DOHH2 (cell line): Measurements from ENCODE around the gene CLCNKA.

Experiments
- H3F3A ChIP-seq: fragments of 200-600 bp; sonication (generic), shearing (Covaris generic); 2 replicates; pipeline ENCODE4 v1.6.0; 2016; ENCODE audit warnings: antibody characterized with exemption, mild to moderate bottlenecking; ENCODE audit not compliant: control insufficient read depth, insufficient read depth
- H3K27ac ChIP-seq: fragments of 200-600 bp; sonication (generic); 2 replicates; pipeline ENCODE4 v1.5.1; 2014; ENCODE audit warnings: low read depth, mild to moderate bottlenecking, low read length, moderate library complexity
- H3K27me3 ChIP-seq: fragments of 200-600 bp; sonication (generic); 2 replicates; pipeline ENCODE4 v1.6.1; 2014; ENCODE audit warnings: mild to moderate bottlenecking, low read length, mixed read lengths; ENCODE audit not compliant: control insufficient read depth
- H3K36me3 ChIP-seq: fragments of 200-600 bp; sonication (generic); 2 replicates; pipeline ENCODE4 v1.6.1; 2014; ENCODE audit warnings: mild to moderate bottlenecking, low read length, moderate library complexity, mixed read lengths; ENCODE audit not compliant: control insufficient read depth
- H3K4me1 ChIP-seq: fragments of 200-600 bp; sonication (generic); 2 replicates; pipeline ENCODE4 v1.6.1; 2014; ENCODE audit warnings: mild to moderate bottlenecking, low read length, mixed read lengths; ENCODE audit not compliant: control insufficient read depth
- H3K4me2 ChIP-seq: fragments of 200-600 bp; sonication (generic); 2 replicates; pipeline ENCODE4 v1.6.0; 2014; ENCODE audit warnings: mild to moderate bottlenecking, low read length, moderate library complexity
- H3K4me3 ChIP-seq: fragments of 200-600 bp; sonication (generic); 2 replicates; pipeline ENCODE4 v1.5.1; 2014; ENCODE audit warnings: mild to moderate bottlenecking, low read length, mixed read lengths
- H3K79me2 ChIP-seq: fragments of 200-600 bp; sonication (generic); 2 replicates; pipeline ENCODE4 v1.6.1; 2014; ENCODE audit warnings: mild to moderate bottlenecking, low read length, mixed read lengths; ENCODE audit not compliant: control insufficient read depth
- H3K9me2 ChIP-seq: fragments of 200-600 bp; sonication (generic); replicated peaks from 2 replicates; pipeline ENCODE4 v1.6.1; 2014; ENCODE audit warnings: mild to moderate bottlenecking, low read length, mixed read lengths; ENCODE audit not compliant: control insufficient read depth
- H3K9me3 ChIP-seq: fragments of 200-600 bp; sonication (generic); 2 replicates; pipeline ENCODE4 v1.6.1; 2014; ENCODE audit warnings: antibody characterized with exemption, low read length, mixed read lengths; ENCODE audit not compliant: control insufficient read depth, insufficient read depth
- H4K20me1 ChIP-seq: fragments of 200-600 bp; sonication (generic); 2 replicates; pipeline ENCODE4 v1.6.0; 2014; ENCODE audit warnings: low read depth, mild to moderate bottlenecking, antibody characterized with exemption, low read length, moderate library complexity; ENCODE audit not compliant: control insufficient read depth, insufficient read depth
- EZH2phosphoT487 ChIP-seq: fragments of 200-600 bp; sonication (generic); IDR thresholded peaks from 2 replicates; pipeline ENCODE4 v1.6.1; 2017; ENCODE audit warnings: borderline replicate concordance, mild to moderate bottlenecking, antibody characterized with exemption, low read length, moderate library complexity, mixed read lengths
- TF ChIP-seq, protein P1 (sequence below): fragments of 200-600 bp; sonication (generic); IDR thresholded peaks from one replicate; pipeline ENCODE4 v1.5.1; 2014; ENCODE audit warnings: antibody characterized with exemption, mild to moderate bottlenecking, low read depth, low read length; ENCODE audit not compliant: poor library complexity, severe bottlenecking

CLCNKA gene

DNA sequence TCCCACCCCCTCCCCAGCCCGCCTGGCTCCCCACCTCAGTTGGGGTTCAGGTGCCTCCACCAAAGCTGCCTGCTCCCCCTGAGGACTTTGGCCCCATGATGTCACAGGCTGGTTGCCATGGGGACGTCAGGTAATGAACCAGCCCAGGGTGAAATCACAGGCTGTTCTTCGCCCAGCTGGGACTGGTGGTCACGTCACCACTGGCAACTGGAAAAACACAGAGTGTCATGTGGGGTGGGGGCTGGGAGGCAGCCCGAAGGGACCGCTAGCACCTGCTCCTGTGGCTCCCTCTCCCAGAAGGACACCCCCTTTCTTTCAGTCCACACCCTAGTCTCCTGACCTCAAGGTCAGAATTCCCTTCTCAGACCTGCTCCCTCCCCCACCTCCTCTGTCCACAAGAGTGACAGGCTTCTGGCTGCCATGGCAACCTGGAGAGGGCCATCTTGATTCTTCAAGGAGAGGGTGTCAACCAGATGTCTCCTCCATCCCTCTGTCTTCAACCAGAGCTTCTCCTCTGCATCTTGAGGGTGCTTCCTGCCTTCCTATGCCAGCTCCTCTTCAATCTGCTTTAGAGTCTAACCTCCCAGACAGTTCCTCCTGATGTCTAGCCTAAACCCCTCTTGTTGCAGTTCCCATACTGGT is 45.4 kb downstream of the CLCNKA start:
- Histone ChIP-seq H3K79me2 (no peaks in the 10 kb centered on the region), H3F3A (no peaks in the 10 kb centered on the region), H3K27me3 (peaks cover 31% of the 10 kb centered on the region), H3K4me1 (no peaks in the 10 kb centered on the region), H3K4me2 (no peak overlapping the region), H3K9me3 (no peaks in the 10 kb centered on the region), H3K27ac (no peak overlapping the region), H3K9me2 (no peaks in the 10 kb centered on the region), H4K20me1 (no peaks in the 10 kb centered on the region), H3K4me3 (no peak overlapping the region), H3K36me3 (no peaks in the 10 kb centered on the region)
- no peak for TF ChIP-seq EZH2phosphoT487
- TF ChIP-seq, protein P1, sequence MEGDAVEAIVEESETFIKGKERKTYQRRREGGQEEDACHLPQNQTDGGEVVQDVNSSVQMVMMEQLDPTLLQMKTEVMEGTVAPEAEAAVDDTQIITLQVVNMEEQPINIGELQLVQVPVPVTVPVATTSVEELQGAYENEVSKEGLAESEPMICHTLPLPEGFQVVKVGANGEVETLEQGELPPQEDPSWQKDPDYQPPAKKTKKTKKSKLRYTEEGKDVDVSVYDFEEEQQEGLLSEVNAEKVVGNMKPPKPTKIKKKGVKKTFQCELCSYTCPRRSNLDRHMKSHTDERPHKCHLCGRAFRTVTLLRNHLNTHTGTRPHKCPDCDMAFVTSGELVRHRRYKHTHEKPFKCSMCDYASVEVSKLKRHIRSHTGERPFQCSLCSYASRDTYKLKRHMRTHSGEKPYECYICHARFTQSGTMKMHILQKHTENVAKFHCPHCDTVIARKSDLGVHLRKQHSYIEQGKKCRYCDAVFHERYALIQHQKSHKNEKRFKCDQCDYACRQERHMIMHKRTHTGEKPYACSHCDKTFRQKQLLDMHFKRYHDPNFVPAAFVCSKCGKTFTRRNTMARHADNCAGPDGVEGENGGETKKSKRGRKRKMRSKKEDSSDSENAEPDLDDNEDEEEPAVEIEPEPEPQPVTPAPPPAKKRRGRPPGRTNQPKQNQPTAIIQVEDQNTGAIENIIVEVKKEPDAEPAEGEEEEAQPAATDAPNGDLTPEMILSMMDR, result no peak

DNA sequence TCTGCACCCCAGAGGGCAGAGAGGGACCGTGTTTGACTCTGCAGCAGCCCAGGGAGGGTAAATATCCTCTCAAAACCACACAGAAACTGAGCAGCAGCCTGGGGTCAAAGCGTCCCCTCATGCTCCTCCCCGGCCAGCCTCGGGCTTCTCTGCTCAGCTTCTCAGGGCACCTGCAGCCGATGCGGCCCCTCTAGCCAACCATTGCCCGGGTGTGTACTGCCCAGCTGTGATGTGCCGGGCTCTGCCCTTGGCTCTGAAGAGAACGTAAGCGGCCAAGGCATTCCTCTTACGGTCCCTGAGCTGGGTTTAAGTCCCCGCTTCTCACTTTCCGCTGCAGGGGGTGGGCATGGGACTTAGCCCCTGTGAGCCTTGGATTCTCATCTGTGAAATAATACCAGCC is 46.1 kb downstream of the CLCNKA start:
- H3K4me2 ChIP-seq, result no peak overlapping the region
- H3K79me2 ChIP-seq, result no peaks in the 10 kb centered on the region
- TF ChIP-seq, protein P1, result no peak
- no peak for TF ChIP-seq EZH2phosphoT487
- H3K27me3 ChIP-seq, result peaks cover 37% of the 10 kb centered on the region
- H3K4me1 ChIP-seq, result peaks cover 1% of the 10 kb centered on the region; the same call in 1 of the 2 replicates
- H3K9me2 ChIP-seq, result no peaks in the 10 kb centered on the region
- H3F3A ChIP-seq, result no peaks in the 10 kb centered on the region
- no peaks in the 10 kb centered on the region for H3K36me3 ChIP-seq
- H3K27ac ChIP-seq, result no peak overlapping the region
- no peaks in the 10 kb centered on the region for H4K20me1 ChIP-seq
- H3K4me3 ChIP-seq, result no peak overlapping the region
- no peaks in the 10 kb centered on the region for H3K9me3 ChIP-seq

DNA sequence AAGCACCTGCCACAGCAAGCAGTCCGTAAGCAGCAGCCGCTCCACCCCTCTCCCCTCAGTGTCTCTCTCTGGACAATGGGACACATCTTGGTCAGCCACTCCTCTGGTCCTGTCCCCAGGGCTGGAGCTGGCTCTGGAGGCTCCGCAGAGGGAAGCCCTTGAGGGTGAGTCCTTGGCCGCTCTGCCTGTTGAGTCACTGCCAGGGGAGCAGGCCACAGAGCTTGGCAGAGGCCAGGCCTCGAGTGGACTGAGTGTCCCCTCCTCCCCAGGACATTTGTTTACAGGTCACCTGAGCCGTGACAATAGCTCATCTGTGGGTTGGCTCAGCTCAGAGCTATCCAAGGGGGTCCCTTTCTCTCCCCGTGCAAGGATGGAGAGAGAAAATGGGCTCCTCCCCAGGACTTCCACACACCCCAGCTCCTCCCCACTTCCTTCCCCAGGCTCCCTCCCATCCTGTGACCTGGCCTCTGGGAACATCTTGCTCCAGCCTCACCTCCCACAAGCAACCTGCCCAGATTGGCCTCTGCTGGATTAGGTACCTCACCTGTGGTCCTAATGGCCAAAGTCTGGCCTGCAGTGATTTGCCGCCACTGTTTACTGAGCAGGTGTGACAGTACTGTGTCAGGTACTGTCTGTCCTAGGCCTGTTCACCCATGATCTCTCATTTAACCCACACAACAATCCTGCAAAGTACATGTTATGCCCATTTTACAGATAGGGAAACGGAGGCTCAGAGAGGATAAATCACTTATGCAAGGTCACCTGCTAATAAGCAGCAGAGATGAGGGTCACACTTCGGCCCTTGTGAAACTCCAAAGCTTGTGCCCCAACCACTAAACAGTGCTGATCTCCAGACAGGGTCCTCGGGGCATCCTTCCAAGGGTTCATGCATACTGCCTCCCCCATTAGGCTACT is 46.8 kb downstream of the CLCNKA start:
- TF ChIP-seq, protein P1, result no peak
- no peak for TF ChIP-seq EZH2phosphoT487
- no peaks in the 10 kb centered on the region for H3K9me2 ChIP-seq
- H3K4me1 ChIP-seq, result peaks cover 4% of the 10 kb centered on the region
- peaks cover 41% of the 10 kb centered on the region for H3K27me3 ChIP-seq
- H3K4me2 ChIP-seq, result no peak overlapping the region
- no peaks in the 10 kb centered on the region for H3K79me2 ChIP-seq
- no peaks in the 10 kb centered on the region for H3K9me3 ChIP-seq
- H4K20me1 ChIP-seq, result no peaks in the 10 kb centered on the region
- no peak overlapping the region for H3K27ac ChIP-seq
- H3F3A ChIP-seq, result no peaks in the 10 kb centered on the region
- H3K36me3 ChIP-seq, result no peaks in the 10 kb centered on the region
- no peak overlapping the region for H3K4me3 ChIP-seq
